GM12801 (cell line): ENCODE data around the gene TLE3.

Experiments
- CTCF ChIP-seq: IDR thresholded peaks from one replicate; pipeline ENCODE4 v1.5.1; 2011; ENCODE audit warnings: control low read depth; ENCODE audit not compliant: insufficient read length; ENCODE audit errors: extremely low read depth

Gene TLE3

GRCh38 chr15:70027518-70027917 lies 70.2 kb downstream of the TLE3 start:
- no peak for TF ChIP-seq CTCF

- no peak for TF ChIP-seq CTCF
Observed at GRCh38 chr15:70026991-70027390, 70.7 kb downstream of the TLE3 start.

GRCh38 chr15:70025413-70026296 lies 72.1 kb downstream of the TLE3 start:
- no peak for TF ChIP-seq CTCF

- no peak for TF ChIP-seq CTCF
Observed at GRCh38 chr15:70024521-70024920, 73.2 kb downstream of the TLE3 start.

GRCh38 chr15:70023769-70024491 lies 73.8 kb downstream of the TLE3 start:
- TF ChIP-seq CTCF: no peak

- TF ChIP-seq CTCF: no peak
Observed at GRCh38 chr15:70023064-70023768, 74.5 kb downstream of the TLE3 start.

GRCh38 chr15:70020229-70020628 lies 77.5 kb downstream of the TLE3 start:
- no peak for TF ChIP-seq CTCF
